PC-9 (cell line): ENCODE measurements around the gene MYO5C.

Experiments
- EZH2 ChIP-seq: fragments of 200-600 bp; sonication (generic); IDR thresholded peaks from 2 replicates; pipeline ENCODE4 v1.8.0; 2017; ENCODE audit warnings: antibody characterized with exemption, low read depth
- TF ChIP-seq, protein P1 (sequence below): fragments of 200-600 bp; sonication (generic); conservative IDR thresholded peaks from 2 replicates; pipeline ENCODE4 v1.6.1; 2017; ENCODE audit warnings: mixed run types, antibody characterized with exemption, mild to moderate bottlenecking, moderate library complexity

DNA sequence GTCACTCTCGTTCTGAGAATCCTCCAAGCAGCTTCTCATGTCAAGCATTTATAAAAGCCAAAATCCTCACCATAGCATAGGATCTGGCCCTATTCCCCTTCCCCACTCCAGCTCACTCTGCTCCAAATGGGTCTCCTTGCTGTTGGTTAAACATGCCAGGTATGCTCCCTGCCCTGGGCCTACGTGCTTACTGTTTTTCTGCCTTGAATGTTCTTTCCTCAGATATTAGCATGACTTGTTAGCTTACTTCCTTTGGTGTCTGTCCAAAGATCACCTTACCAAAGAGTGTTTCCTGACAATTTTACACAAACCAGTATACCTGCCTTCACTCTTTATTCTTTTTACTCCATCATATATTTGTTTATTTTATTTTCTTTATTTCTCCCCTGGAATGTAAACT is 33.1 kb upstream of the MYO5C start:
- TF ChIP-seq EZH2, result no peak
- TF ChIP-seq, protein P1, sequence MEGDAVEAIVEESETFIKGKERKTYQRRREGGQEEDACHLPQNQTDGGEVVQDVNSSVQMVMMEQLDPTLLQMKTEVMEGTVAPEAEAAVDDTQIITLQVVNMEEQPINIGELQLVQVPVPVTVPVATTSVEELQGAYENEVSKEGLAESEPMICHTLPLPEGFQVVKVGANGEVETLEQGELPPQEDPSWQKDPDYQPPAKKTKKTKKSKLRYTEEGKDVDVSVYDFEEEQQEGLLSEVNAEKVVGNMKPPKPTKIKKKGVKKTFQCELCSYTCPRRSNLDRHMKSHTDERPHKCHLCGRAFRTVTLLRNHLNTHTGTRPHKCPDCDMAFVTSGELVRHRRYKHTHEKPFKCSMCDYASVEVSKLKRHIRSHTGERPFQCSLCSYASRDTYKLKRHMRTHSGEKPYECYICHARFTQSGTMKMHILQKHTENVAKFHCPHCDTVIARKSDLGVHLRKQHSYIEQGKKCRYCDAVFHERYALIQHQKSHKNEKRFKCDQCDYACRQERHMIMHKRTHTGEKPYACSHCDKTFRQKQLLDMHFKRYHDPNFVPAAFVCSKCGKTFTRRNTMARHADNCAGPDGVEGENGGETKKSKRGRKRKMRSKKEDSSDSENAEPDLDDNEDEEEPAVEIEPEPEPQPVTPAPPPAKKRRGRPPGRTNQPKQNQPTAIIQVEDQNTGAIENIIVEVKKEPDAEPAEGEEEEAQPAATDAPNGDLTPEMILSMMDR, result no peak
